HG02852 (cell line): ENCODE measurements around the gene OR2T11.
"Not testable (repeated sequence)": the region's sequence is repeated elsewhere in the genome, so short reads cannot be mapped to it uniquely, and the experiment has no call there.

Experiments
- ATAC-seq: cut with Tn5 transposase; IDR thresholded peaks from one replicate; pipeline ENCODE4 v1.9.1; 2021; ENCODE audit warnings: mild to moderate bottlenecking, moderate library complexity; ENCODE audit not compliant: unreplicated experiment

Gene OR2T11

GRCh38 chr1:248634991-248635390, at the start of gene OR2T11:
Gene OR2T11, minus strand, starts transcription at chr1:248635091. Its CDS starts 7,963 bp downstream, at chr1:248627128.
- not testable (repeated sequence) for ATAC-seq

DNA sequence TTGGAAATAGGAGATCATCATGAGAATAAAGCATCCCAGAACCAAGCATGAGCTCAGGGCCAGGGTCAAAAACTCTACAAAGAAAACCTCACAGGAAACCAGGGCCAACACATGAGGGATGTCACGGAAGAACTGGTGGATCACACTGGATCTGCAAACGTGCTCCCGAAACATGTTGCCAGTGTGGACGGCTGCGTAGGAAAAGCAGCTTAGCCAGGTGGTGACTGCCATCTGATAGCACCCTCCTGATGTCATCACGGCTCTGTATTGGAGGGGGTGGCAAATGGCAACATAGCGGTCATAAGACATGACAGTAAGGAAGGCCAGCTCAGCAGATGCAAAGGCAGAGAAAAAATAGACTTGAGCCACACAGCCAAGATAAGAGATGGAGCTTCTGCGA, 46.8 kb upstream of the OR2T11 start:
- ATAC-seq = no peak

GRCh38 chr1:248670003-248670402, 35.1 kb upstream of the OR2T11 start:
- no peak for ATAC-seq

DNA sequence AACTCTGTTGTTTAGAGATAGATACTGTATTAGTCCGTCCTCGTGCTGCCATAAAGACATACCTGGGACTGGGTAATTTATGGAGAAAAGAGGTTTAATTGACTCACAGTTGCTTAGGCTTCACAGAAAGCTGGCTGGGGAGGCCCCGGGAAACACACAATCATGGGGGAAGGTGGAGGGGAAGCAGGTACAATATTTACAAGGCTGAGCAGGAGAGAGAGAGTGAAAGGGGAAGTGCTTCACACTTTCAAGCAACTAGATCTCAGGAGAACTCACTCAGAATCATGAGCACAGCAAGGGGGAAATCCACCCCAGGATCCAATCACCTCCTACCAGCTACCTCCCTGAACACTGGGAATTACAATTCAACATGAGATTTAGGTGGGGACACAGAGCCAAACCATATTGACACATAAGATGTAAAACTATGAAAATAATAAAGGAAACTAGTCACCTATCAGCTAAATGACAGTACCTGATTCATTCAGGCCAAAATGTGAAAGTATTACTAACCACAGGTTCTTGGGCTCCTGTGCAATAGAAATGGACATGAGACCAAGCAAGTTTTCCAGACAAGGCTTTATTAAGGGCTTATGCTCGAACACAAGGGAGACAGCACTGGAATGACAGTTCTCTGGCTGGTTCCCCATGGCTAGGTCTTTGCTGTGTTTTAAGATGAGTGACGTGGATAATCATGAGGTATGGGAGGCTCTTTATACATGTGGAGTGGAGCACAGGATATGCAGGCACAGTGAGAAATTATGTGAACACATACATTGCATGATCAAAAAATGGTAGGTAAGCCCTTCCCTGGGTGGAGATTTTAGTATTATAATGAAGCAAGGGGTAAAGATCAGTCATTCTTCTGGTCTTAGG, 28.8 kb upstream of the OR2T11 start:
- ATAC-seq = peak; percentile 97

DNA sequence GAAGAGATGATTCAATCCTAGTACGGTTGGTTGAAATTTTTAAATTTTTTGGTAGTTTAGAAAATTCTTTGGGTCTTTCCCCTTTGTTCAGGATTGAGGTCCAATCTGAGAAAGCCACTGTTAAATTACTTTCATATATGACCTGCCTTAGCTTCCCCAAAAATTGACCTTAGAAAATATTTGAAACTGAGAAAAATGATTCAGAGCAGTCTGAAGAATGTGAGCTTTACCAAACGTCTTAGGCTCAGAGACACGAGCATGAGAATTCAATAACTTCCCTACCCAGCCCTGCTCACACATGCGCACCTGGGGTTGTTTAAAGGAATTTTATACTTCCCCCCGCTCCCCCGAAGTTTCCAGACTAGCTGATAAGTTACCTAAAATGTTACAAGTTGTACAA, 21.9 kb upstream of the OR2T11 start:
- ATAC-seq = peak; percentile 70

- peak; percentile 67 for ATAC-seq
Measured at GRCh38 chr1:248655354-248655753, 20.5 kb upstream of the OR2T11 start, which contains the start of gene OR2T27. Gene OR2T27, minus strand, starts transcription at chr1:248655528. Its CDS starts 4,644 bp downstream, at chr1:248650884.

DNA sequence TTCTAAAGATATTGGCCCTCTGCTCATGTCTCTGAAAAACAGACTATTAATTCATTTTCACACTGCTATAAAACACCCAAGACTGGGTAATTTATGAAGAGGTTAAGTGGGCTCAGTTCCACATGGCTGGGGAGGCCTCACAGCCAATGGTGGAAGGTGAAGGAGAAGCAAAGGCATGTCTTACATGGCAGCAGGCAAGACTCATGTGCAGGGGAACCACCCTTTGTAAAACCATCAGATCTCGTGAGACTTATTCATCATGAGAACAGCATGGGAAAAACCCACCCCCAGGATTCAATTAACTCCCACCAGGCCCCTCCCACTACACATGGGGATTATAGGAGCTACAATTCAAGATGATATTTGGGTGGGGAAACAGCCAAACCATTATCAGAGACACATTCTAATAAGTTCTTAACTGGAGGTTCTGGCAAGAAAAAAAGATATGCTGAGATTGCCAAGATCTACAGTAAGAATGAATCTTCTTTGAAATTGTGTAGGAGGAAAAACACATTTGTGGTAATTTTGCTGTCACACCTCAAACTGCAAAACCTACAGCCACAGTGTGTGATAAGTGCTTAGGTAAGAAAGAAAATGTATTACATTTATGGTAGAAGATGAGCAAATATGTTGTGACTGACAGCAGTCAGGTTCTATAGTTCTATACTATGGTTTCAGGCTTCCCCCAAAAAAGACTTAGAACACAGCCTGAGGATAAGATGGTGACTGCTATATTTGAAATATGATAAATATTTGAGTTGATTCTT, 14.1 kb upstream of the OR2T11 start:
- ATAC-seq = not testable (repeated sequence)

GRCh38 chr1:248645178-248645577, 10.3 kb upstream of the OR2T11 start, which contains the start of gene OR2T35:
Gene OR2T35, minus strand, starts transcription at chr1:248645278. Its CDS starts 6,020 bp downstream, at chr1:248639258.
- not testable (repeated sequence) for ATAC-seq

DNA sequence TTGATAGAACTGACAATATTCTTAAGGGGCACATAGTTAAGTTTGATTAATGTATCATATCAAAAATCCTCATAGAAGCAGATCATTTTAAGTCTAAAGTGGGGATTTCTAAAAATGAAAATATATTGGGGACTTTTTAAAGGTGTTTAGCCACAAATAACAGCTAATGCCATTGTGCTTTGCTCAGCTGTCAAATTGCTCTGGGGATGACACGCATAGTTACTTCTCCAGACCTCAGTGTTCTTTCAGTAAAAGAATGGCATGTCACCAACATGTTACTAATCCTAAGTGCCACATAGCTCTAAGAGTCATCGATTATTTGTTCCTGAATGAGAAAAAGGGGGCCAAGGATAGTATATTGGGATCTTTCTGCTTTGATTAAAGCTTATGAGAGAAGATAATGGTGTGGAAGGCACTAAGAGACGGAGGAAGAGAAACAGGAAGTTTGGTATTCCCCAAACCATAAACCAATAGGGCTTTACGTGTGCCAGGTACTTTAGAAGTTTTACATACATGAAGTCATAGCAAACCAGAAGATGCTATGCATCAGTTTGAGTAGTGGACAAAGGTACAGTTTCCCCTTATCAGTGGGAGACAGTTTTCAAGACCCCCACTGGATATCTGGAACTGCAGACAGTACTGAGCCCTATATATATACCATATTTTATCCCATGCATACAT, 8.2 kb upstream of the OR2T11 start:
- peak; percentile 71 for ATAC-seq

GRCh38 chr1:248641583-248641982, 6.7 kb upstream of the OR2T11 start:
- peak; percentile 4 for ATAC-seq

- peak; percentile 29 for ATAC-seq
Measured at GRCh38 chr1:248640906-248641305, 6.0 kb upstream of the OR2T11 start.

DNA sequence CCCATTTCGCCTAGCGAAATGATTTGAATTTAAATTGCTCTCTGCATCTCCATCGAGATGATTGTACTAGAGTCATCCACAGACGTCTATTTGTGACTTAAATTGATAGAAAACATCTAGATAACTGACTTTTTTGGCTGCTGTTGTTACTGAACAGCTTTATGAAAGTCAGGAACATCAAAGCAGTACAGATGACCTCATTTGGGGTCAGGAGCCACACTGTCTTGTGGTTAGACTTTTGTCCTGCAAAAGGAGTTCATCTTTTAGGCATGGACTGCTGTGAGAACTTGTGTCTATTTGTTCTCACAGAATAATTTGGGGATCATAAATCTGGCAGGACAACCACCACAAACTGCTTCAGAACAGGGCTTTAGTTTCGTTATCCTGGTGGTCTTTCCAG, 4.8 kb upstream of the OR2T11 start:
- not testable (repeated sequence) for ATAC-seq

DNA sequence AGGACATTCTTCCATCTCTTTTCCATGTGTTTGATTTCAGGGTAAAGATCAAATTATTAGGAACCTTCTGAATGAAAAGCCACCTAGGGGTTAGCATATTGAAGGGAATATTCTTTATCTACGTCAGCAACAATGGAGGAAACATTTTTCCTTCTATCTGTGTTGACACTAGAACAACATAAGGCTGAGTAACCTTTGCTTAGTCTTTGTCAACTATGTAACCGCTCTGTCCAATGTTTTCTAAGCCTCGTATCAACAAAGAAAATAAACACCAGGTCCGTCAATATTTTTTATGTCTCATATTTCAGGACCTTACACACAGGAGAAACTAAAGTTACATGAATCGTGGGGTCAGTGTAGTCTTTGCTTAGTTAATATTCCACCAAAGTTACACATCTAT, 1.7 kb upstream of the OR2T11 start:
- ATAC-seq = not testable (repeated sequence)

DNA sequence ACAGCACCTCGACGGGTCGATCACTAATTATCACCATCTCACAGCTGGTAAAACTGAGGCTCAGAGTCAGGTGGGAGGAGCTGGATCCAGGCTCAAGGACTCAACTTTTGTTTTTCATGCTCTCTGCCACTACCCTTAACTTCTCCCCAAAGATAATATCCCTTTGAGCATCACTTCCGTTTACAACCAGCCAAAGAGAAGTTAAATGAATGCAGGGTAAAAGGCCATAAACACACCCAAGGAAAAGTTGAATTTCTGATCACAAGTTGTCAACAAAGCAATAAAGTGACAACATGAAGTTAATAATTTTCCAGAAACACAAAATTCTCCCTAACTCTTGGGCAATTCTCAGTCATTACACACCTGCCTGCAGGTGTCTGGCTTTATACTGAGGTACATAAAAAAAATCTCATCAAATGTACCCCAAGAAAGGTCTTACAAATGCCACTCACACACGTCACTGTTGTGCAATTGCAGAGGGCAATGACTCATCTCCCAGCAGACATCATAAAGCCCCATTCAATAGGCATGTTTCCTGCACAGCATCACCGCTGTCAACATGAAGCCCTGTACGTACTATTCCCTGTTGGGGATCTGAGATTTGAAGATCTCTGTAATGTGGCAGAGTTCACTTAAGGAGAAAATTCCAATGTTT, 3.4 kb downstream of the OR2T11 start:
- no peak for ATAC-seq

DNA sequence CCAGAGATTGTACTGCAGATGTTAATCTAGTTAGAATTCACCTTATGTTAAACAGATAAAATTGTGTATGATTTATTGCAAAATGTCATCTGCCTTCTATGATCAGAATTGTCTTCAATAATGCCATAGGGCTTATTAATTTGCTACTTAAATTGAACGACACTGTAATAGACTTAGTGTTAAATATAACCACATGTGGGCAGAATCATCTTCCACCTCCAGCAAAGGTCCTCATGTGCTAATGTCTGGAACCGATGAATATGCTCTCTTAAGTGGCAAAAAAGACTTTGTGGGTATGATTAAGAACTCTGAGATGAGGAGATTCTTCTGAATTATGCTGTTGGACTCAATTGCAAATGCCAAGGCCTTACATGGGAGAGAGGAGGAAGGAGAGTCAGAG, 4.3 kb downstream of the OR2T11 start:
- no peak for ATAC-seq

DNA sequence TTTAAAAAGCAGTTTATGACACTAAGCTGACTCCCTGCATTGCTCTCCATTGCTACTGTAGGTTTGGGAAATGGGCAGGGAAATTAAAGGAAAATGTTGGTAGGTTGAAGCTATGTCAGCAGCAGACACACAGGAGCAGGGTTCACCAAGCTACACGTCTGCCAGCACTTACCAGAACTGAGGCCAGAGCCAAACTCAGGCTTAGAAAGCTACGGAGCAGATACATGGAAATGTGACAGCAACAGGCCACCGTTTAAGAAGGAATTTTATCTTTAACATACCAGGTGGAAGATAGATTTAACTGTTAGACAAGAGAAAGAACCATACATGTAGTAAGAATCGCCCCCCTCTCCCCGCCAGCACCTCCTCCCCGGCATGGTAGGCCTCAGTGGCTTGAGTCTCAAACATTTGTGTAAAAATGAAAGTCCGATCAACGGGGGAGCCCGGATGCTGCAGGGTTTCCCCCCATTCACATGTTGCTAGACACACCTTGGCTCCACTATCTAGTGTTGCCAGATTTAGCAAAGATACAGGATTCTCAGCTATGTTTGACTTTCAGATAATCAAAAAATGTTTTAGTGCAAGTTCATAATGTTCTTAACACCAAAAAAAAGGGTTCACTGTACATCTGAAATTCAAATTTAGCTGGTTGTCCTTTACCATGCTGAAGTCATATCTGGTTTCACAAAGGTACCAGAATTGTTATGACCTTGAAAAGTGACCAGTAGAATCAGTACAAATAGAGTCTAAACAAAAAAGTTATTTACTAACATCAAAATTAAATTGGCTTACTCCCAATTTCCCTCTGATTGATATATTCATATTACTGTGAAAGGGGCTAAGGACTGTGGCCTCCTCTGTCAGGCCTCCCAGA, 6.7 kb downstream of the OR2T11 start:
- peak; percentile 96 for ATAC-seq

- no peak for ATAC-seq
Measured at GRCh38 chr1:248625971-248626370, 8.9 kb downstream of the OR2T11 start.

DNA sequence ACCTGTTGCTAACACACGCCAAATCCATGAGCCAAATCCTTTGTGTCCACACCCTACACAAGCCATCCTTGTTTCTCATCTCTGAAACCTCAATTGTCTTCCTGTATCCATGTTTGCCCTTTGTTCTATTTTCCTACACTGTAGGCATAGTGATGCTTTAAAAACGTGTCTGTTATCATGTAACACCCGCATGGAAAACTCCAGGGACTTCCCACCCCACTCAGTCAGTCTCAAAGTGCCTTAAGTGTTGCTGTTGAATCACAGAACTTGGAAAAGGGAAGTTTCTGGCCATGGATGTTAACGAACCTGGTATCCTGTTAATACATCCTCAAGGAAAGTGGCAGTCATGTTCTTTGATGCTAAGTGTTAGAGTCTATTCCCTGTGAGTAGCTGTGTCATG, 9.7 kb downstream of the OR2T11 start:
- no peak for ATAC-seq

GRCh38 chr1:248622570-248623001, 12.3 kb downstream of the OR2T11 start:
- peak; percentile 88 for ATAC-seq

- no peak for ATAC-seq
Measured at GRCh38 chr1:248621770-248622169, 13.1 kb downstream of the OR2T11 start.
